Left ventricle myocardium inferior (tissue), 1 donor: ENCODE results near the gene PIK3R6. TPM values are rescaled to one million over a fixed set of nuclear protein-coding genes. Genes with fewer than 3 reads are reported as not detected.

ENCODE experiments used
- DNase-seq: peaks from one replicate; pipeline ENCODE4 v3.0.0-alpha.2; 2020
- H3K27ac ChIP-seq: fragments of 200-600 bp; replicated peaks from 2 replicates; pipeline ENCODE4 v1.8.0; 2021
- H3K27me3 ChIP-seq: fragments of 200-600 bp; 2 replicates; pipeline ENCODE4 v1.8.0; 2021; ENCODE audit warnings: low read depth
- H3K36me3 ChIP-seq: fragments of 200-600 bp; 2 replicates; pipeline ENCODE4 v1.8.0; 2021
- H3K4me1 ChIP-seq: fragments of 200-600 bp; 2 replicates; pipeline ENCODE4 v1.8.0; 2021
- H3K4me3 ChIP-seq: fragments of 200-600 bp; 2 replicates; pipeline ENCODE4 v1.8.0; 2021; ENCODE audit warnings: mild to moderate bottlenecking, moderate library complexity
- H3K9me3 ChIP-seq: fragments of 200-600 bp; replicated peaks from 2 replicates; pipeline ENCODE4 v1.8.0; 2021
- intact Hi-C: fragments of 100-400 bp; cut with micrococcal nuclease; formaldehyde crosslinking; loops from one replicate; pipeline ENCODE4 v1.11.0; 2022
- total RNA-seq: library from RNA; stranded (reverse); fragmentation: NEBNext Ultra II Directional; extraction: Animal tissue kit (Norgen Biotek cat#: 25700); gene quantifications from one replicate; pipeline ENCODE4 v1.2.1, GENCODE V29; 2021
- TF ChIP-seq, protein P1 (sequence below): fragments of 200-600 bp; IDR thresholded peaks from 2 replicates; pipeline ENCODE4 v1.8.0; 2021; ENCODE audit warnings: antibody characterized with exemption, mild to moderate bottlenecking, borderline replicate concordance
- donor health status: DM: no; HTN: yes; CAD: no; lungs with severe emphysema.

The PIK3R6 gene
- total RNA-seq, 1 donor from 2014 or later: 1.2 TPM

DNA sequence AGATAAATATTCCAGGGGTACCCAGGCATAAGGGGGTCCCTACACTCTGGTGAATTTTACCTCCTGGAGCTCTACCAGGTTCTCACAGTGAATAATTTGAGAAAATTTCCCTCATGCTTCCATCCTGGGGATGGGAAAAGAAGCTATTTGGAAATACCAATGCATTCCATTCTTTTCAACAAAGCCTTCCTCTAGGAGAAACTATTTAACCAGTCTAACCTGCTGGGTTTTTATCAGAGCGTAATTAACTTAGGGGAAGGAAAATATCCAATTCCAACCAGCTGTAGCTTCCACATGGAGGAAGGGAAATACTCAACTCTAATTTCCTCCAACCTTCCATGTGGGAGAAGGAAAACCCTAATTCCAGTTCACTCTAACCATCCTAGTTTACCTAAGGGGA, 85.3 kb downstream of the PIK3R6 start:
- TF ChIP-seq, protein P1, sequence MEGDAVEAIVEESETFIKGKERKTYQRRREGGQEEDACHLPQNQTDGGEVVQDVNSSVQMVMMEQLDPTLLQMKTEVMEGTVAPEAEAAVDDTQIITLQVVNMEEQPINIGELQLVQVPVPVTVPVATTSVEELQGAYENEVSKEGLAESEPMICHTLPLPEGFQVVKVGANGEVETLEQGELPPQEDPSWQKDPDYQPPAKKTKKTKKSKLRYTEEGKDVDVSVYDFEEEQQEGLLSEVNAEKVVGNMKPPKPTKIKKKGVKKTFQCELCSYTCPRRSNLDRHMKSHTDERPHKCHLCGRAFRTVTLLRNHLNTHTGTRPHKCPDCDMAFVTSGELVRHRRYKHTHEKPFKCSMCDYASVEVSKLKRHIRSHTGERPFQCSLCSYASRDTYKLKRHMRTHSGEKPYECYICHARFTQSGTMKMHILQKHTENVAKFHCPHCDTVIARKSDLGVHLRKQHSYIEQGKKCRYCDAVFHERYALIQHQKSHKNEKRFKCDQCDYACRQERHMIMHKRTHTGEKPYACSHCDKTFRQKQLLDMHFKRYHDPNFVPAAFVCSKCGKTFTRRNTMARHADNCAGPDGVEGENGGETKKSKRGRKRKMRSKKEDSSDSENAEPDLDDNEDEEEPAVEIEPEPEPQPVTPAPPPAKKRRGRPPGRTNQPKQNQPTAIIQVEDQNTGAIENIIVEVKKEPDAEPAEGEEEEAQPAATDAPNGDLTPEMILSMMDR: no peak
- Histone ChIP-seq H3K4me3 (no peak overlapping the region), H3K27ac (no peak overlapping the region), H3K9me3 (peaks cover 7% of the 10 kb centered on the region), H3K4me1 (peaks cover 2% of the 10 kb centered on the region), H3K36me3 (no peaks in the 10 kb centered on the region), H3K27me3 (no peaks in the 10 kb centered on the region)
- DNase-seq: no peak
- intact Hi-C loops: no loop called here

DNA sequence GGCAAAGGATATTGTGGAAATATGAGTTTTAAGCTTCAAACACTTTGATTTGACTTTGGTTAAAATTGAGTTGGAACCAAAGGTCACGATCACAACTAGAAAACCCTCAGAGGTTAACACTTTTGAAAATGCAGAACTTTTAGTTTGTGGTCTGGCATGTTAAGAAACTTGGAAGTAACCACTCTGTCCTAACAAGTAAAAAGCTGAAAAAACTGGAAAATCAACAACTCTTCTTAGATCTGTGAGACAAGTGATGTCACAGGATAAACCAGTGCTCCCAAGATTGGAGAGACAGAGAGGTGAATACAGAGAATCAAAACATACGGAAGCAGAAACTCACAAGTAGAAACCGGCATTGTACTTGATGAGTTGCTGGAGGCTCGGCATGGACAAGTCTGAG, 85.7 kb downstream of the PIK3R6 start:
- no peak for DNase-seq
- Histone ChIP-seq H3K9me3 (peaks cover 7% of the 10 kb centered on the region), H3K4me3 (no peak overlapping the region), H3K36me3 (no peaks in the 10 kb centered on the region), H3K4me1 (peaks cover 2% of the 10 kb centered on the region), H3K27ac (no peak overlapping the region), H3K27me3 (peaks cover under 1% of the 10 kb centered on the region)
- TF ChIP-seq, protein P1: no peak
- intact Hi-C loops: no loop called here

DNA sequence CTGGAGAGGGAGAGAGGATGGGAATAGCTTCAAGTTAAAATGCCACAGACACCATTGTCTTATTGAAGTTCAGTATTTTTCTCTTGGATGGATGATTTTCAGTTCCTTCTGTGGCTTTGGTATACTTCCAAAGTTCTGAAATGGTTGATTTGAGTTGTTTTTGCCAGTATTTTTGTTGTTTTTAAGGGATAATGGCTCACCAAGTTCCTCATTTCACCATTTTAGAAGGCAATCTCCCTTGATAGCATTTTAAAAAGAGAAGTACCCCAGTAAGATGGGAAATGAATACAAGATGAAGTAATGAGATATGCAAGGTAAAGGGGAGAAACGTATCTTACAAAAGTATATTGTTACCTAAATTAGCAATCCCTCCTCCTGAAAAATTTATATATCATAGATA, 90.6 kb downstream of the PIK3R6 start:
- Histone ChIP-seq H3K27ac (no peak overlapping the region), H3K4me1 (no peaks in the 10 kb centered on the region), H3K9me3 (peaks cover 12% of the 10 kb centered on the region), H3K4me3 (no peak overlapping the region), H3K27me3 (peaks cover 7% of the 10 kb centered on the region), H3K36me3 (no peaks in the 10 kb centered on the region)
- TF ChIP-seq, protein P1: no peak
- no peak for DNase-seq
- intact Hi-C loops: no loop called here

DNA sequence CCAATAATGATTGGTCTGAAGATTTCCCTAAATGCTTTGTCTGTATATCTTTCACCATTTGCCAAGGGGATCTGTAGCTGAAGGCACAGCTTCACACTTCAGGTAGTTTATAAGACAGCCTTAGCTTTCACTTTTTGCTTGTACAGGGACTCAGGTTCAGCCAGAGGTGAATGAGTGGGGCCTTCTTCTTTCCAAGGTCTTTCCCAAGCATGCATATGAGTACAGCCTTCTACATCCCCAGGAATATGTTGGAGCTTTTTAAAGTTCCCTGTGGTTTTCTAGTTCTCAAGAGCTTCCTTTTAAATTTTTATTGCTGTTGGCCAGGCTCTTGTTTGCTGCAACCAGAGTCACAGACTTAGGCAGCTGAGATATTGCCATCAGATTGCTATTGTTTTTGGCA, 91.2 kb downstream of the PIK3R6 start:
- Histone ChIP-seq H3K4me1 (no peaks in the 10 kb centered on the region), H3K27ac (no peak overlapping the region), H3K27me3 (peaks cover 10% of the 10 kb centered on the region), H3K9me3 (peaks cover 12% of the 10 kb centered on the region), H3K36me3 (no peaks in the 10 kb centered on the region), H3K4me3 (no peak overlapping the region)
- TF ChIP-seq, protein P1: no peak
- DNase-seq: no peak
- intact Hi-C loops: no loop called here

DNA sequence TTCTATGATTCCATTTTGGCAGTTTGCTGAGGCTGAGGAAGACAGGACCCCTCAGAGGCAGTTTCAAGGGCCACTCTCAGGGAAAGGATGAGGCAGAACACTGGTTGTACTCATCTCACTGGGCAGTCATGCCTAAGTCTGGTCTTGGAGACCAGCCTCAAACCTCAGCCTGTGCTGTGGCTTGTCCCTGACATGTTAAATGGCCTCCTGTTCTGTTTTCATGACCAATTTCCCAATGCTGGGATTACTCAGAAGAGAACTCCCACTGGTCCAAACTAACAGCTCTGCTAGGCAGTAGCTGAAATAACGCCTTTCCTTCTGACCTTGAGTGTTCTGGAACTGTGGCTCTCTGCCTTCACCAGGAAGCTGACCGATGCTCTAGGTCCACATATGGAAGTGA, 100.7 kb downstream of the PIK3R6 start:
- Histone ChIP-seq H3K27me3 (peaks cover 15% of the 10 kb centered on the region), H3K36me3 (no peaks in the 10 kb centered on the region), H3K9me3 (no peaks in the 10 kb centered on the region), H3K4me3 (no peak overlapping the region), H3K27ac (no peak overlapping the region), H3K4me1 (no peaks in the 10 kb centered on the region)
- TF ChIP-seq, protein P1: no peak
- no peak for DNase-seq
- intact Hi-C loops: no loop called here

DNA sequence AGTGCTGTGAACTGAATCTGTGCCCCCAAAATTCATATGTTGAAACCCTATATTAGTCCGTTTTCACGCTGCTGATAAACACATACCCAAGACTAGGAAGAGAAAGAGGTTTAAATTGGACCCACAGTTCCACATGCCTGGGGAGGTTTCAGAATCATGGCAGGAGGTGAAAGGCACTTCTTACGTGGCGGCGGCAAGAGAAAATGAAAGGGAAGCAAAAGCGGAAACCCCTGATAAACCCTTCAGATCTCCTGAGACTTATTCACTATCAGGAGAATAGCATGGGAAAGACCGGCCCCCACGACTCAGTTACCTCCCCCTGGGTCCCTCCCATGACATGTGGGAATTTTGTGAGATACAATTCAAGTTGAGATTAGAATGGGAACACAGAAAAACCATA, 105.5 kb downstream of the PIK3R6 start:
- Histone ChIP-seq H3K9me3 (no peaks in the 10 kb centered on the region), H3K27ac (no peak overlapping the region), H3K36me3 (no peaks in the 10 kb centered on the region), H3K4me3 (no peak overlapping the region), H3K27me3 (peaks cover 19% of the 10 kb centered on the region), H3K4me1 (no peaks in the 10 kb centered on the region)
- intact Hi-C loops: no loop called here
- no peak for DNase-seq
- TF ChIP-seq, protein P1: no peak
